ENCODE data around the gene TMEM132C.

DNA sequence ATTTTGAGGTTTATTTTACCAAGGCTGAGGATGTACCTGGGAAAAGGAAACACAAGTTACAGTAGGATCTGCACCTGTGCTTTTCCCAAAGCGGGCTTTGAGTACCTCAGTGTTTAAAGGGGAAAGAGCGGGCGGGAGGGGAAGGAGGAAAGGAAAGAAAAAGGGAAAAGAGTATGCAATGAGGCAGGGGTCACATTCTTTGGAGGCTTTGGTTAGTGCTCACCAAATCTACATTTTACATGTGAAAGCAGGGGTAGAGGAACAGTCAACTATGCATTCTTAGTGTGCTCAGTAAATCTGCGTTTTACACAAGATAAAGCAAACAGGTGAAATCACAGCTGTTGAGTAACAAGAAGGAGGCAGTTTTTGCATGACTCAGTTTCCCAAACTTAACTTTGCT is 242.2 kb downstream of the TMEM132C start:
- TF ChIP-seq POLR2A (IDR thresholded peaks at IDR 0.05; ENCODE audit: low read depth, low read length) (no peak), POLR2AphosphoS5 (IDR thresholded peaks at IDR 0.05; ENCODE audit: low read depth, low read length) (no peak), TAF1 (IDR thresholded peaks at IDR 0.05; ENCODE audit: borderline replicate concordance, low read depth, low read length) (no peak)
